Activated B cell treated with CpG ODN at 0.5 μM for 24 hours (primary cell): ENCODE data around the gene BICD1. TPM values are rescaled to one million over a fixed set of nuclear protein-coding genes. Genes with fewer than 3 reads are reported as not detected.
"Not testable (repeated sequence)": the region's sequence is repeated elsewhere in the genome, so short reads cannot be mapped to it uniquely, and the experiment has no call there.

Experiments used
- ATAC-seq: fragments of 200-7000 bp; cut with Tn5 transposase; one replicate; pipeline ENCODE4 v1.10.0; 2021; ENCODE audit warnings: low read depth, mild to moderate bottlenecking, moderate library complexity
- CTCF ChIA-PET: fragments of 350-600 bp; sonication (Branson Sonifier 250); formaldehyde crosslinking; loops from one replicate; lab custom pipeline; 2021; ENCODE audit warnings: antibody characterized with exemption; lab: Charles Lee
- POLR2A ChIA-PET: fragments of 350-600 bp; sonication (Branson Sonifier 250); formaldehyde crosslinking; loops from one replicate; lab custom pipeline; 2021; ENCODE audit warnings: antibody characterized with exemption; lab: Charles Lee
- DNase-seq: peaks from one replicate; pipeline ENCODE4 v3.0.0; 2022
- H3K27ac Mint-ChIP-seq: one replicate; pipeline ENCODE4 v1.8.0; 2020; ENCODE audit warnings: mixed read lengths
- H3K27me3 Mint-ChIP-seq: one replicate; pipeline ENCODE4 v1.8.0; 2021; ENCODE audit warnings: mixed read lengths
- H3K36me3 Mint-ChIP-seq: one replicate; pipeline ENCODE4 v1.8.0; 2021; ENCODE audit warnings: low read depth, mixed read lengths
- H3K4me1 Mint-ChIP-seq: one replicate; pipeline ENCODE4 v1.8.0; 2021; ENCODE audit warnings: mixed read lengths
- H3K4me3 Mint-ChIP-seq: one replicate; pipeline ENCODE4 v1.8.0; 2020; ENCODE audit warnings: mild to moderate bottlenecking, mixed read lengths
- H3K9me3 Mint-ChIP-seq: one replicate; pipeline ENCODE4 v1.8.0; 2020; ENCODE audit warnings: mixed read lengths
- CTCF ChIP-seq: fragments of 200-600 bp; IDR thresholded peaks from one replicate; pipeline ENCODE4 v1.8.0; 2022; ENCODE audit warnings: antibody characterized with exemption, mild to moderate bottlenecking
- intact Hi-C: fragments of 100-400 bp; cut with micrococcal nuclease; formaldehyde crosslinking; loops from one replicate; pipeline ENCODE4 v1.15.1; 2024
- total RNA-seq: library from RNA; stranded (reverse); gene quantifications from 2 replicates; pipeline ENCODE4 v1.2.3, GENCODE V29; 2022

BICD1 gene
- total RNA-seq, 1 donor from 2014 or later = 67.6 TPM

- peaks cover 2% of the 10 kb centered on the region for H3K36me3 Mint-ChIP-seq
- H3K4me3 Mint-ChIP-seq = no peak overlapping the region
- ATAC-seq (no peak), DNase-seq (no peak)
- H3K4me1 Mint-ChIP-seq = peaks cover 39% of the 10 kb centered on the region
- H3K27me3 Mint-ChIP-seq = no peaks in the 10 kb centered on the region
- ChIA-PET POLR2A (interaction anchor here (1.0 to 3.7 kb wide), 3 partner anchors 11 to 168 kb away, joined by 3 to 35 read pairs (median 20); partner anchors contain the start of gene BICD1), CTCF (interaction anchor here (1.5 kb wide), 1 partner anchor 9 kb away, joined by 5 read pairs; no protein-coding TSS in a partner anchor)
- no peak overlapping the region for H3K27ac Mint-ChIP-seq
- no peaks in the 10 kb centered on the region for H3K9me3 Mint-ChIP-seq
- no peak for TF ChIP-seq CTCF
- intact Hi-C loops = loop anchor here (5.0 kb wide), 1 partner anchor 547 kb away; the partner anchor contains the start of gene AMN1
Observed at GRCh38 chr12:32274665-32275064, 168.0 kb downstream of the BICD1 start.

DNA sequence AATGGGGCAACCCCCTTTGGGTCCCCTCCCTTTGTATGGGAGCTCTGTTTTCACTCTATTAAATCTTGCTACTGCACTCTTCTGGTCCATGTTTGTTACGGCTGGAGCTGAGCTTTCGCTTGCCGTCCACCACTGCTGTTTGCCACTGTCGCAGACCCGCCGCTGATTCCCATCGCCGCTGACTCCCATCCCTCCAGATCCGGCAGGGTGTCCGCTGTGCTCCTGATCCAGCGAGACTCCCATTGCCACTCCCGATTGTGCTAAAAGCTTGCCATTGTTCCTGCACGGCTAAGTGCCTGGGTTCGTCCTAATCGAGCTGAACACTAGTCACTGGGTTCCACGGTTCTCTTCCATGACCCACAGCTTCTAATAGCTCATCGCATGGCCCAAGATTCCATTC, 168.9 kb downstream of the BICD1 start:
- CTCF ChIA-PET, H3K27me3 Mint-ChIP-seq, intact Hi-C loops, H3K27ac Mint-ChIP-seq, ATAC-seq, POLR2A ChIA-PET, H3K9me3 Mint-ChIP-seq, H3K36me3 Mint-ChIP-seq, DNase-seq, H3K4me3 Mint-ChIP-seq: not testable (repeated sequence)
- peaks cover 35% of the 10 kb centered on the region for H3K4me1 Mint-ChIP-seq

GRCh38 chr12:32277774-32278173, 171.1 kb downstream of the BICD1 start:
- POLR2A ChIA-PET = interaction anchor here (0.6 kb wide), 1 partner anchor 80 kb away, joined by 3 read pairs; no protein-coding TSS in a partner anchor
- Mint-ChIP-seq H3K4me3 (no peak overlapping the region), H3K27ac (no peak overlapping the region), H3K36me3 (peaks cover 2% of the 10 kb centered on the region), H3K27me3 (no peaks in the 10 kb centered on the region), H3K9me3 (no peaks in the 10 kb centered on the region), H3K4me1 (peaks cover 14% of the 10 kb centered on the region)
- CTCF ChIA-PET = no interaction called here
- no peak for TF ChIP-seq CTCF
- intact Hi-C loops = no loop called here
- ATAC-seq (no peak), DNase-seq (no peak)

GRCh38 chr12:32281098-32281497, 174.5 kb downstream of the BICD1 start:
- ChIA-PET POLR2A (no interaction called here), CTCF (no interaction called here)
- intact Hi-C loops = no loop called here
- H3K27ac Mint-ChIP-seq = no peak overlapping the region
- H3K9me3 Mint-ChIP-seq = no peaks in the 10 kb centered on the region
- no peak overlapping the region for H3K4me3 Mint-ChIP-seq
- no peak for TF ChIP-seq CTCF
- DNase-seq (no peak), ATAC-seq (no peak)
- H3K36me3 Mint-ChIP-seq = peaks cover 2% of the 10 kb centered on the region
- no peaks in the 10 kb centered on the region for H3K27me3 Mint-ChIP-seq
- no peaks in the 10 kb centered on the region for H3K4me1 Mint-ChIP-seq

- no peak overlapping the region for H3K4me3 Mint-ChIP-seq
- no peak for TF ChIP-seq CTCF
- no peak for DNase-seq
- H3K27ac Mint-ChIP-seq = no peak overlapping the region
- H3K27me3 Mint-ChIP-seq = no peaks in the 10 kb centered on the region
- CTCF ChIA-PET = no interaction called here
- peaks cover 5% of the 10 kb centered on the region for H3K4me1 Mint-ChIP-seq
- ATAC-seq = no peak
- no peaks in the 10 kb centered on the region for H3K9me3 Mint-ChIP-seq
- H3K36me3 Mint-ChIP-seq = no peaks in the 10 kb centered on the region
- intact Hi-C loops = no loop called here
- POLR2A ChIA-PET = no interaction called here
Observed at GRCh38 chr12:32284561-32284960, 177.9 kb downstream of the BICD1 start.

- TF ChIP-seq CTCF = no peak
- H3K36me3 Mint-ChIP-seq = no peaks in the 10 kb centered on the region
- DNase-seq (no peak), ATAC-seq (no peak)
- intact Hi-C loops = no loop called here
- POLR2A ChIA-PET = interaction anchor here (0.6 kb wide), 1 partner anchor 11 kb away, joined by 3 read pairs; no protein-coding TSS in a partner anchor
- H3K4me3 Mint-ChIP-seq = no peak overlapping the region
- no peaks in the 10 kb centered on the region for H3K27me3 Mint-ChIP-seq
- peaks cover 5% of the 10 kb centered on the region for H3K4me1 Mint-ChIP-seq
- no peaks in the 10 kb centered on the region for H3K9me3 Mint-ChIP-seq
- CTCF ChIA-PET = no interaction called here
- H3K27ac Mint-ChIP-seq = no peak overlapping the region
Observed at GRCh38 chr12:32285021-32285420, 178.4 kb downstream of the BICD1 start.
